HEK293 (cell line): ENCODE results near the gene FLNC.

Source experiments
- CTCF ChIA-PET: fragments of 350-600 bp; formaldehyde crosslinking; extraction: SDS; loops from one replicate; lab custom pipeline; 2021; ENCODE audit warnings: antibody characterized with exemption; lab: Yijun Ruan, JAX
- POLR2A ChIA-PET: fragments of 300-600 bp; formaldehyde crosslinking; extraction: SDS; loops from one replicate; lab custom pipeline; 2020; ENCODE audit warnings: antibody characterized with exemption, inconsistent platforms; lab: Yijun Ruan, JAX
- H3K27ac ChIP-seq: fragments of 200-500 bp; sonication (Bioruptor generic); 2 replicates; pipeline ENCODE4 v1.5.1; 2014; ENCODE audit warnings: low read depth, low read length, control low read depth, inconsistent platforms; ENCODE audit errors: extremely low read depth
- H3K36me3 ChIP-seq, 2 experiments: fragments of 200-500 bp in 1 of 2; sonication (Bioruptor generic) in 1 of 2; 1 replicate in 1 of 2; 2 replicates in 1 of 2; pipeline ENCODE4 v1.5.1; 2014 to 2017; ENCODE audit warnings: inconsistent platforms in 2 of 2, low read length in 2 of 2; ENCODE audit not compliant: control insufficient read depth in 2 of 2, insufficient read depth in 1 of 2
- H3K4me1 ChIP-seq: fragments of 200-500 bp; sonication (Bioruptor generic); 2 replicates; pipeline ENCODE4 v1.5.1; 2014; ENCODE audit warnings: mild to moderate bottlenecking, low read length, inconsistent platforms; ENCODE audit not compliant: control insufficient read depth, insufficient read depth
- H3K4me3 ChIP-seq: 2 replicates; pipeline ENCODE4 v1.5.1; 2011; ENCODE audit warnings: low read depth, mild to moderate bottlenecking, control low read depth, low read length, moderate library complexity
- H3K9me3 ChIP-seq: fragments of 200-500 bp; sonication (Bioruptor generic); 2 replicates; pipeline ENCODE4 v1.5.1; 2014; ENCODE audit warnings: low read depth, low read length, inconsistent platforms; ENCODE audit not compliant: control insufficient read depth, insufficient read depth
- MYNN ChIP-seq: fragments of 450-650 bp; formaldehyde crosslinking; IDR thresholded peaks from 2 replicates; pipeline ENCODE4 v1.5.1; 2016; ENCODE audit warnings: missing biosample characterization, missing genetic modification characterization, borderline replicate concordance
- REST ChIP-seq: fragments of 450-650 bp; formaldehyde crosslinking; IDR thresholded peaks from 2 replicates; pipeline ENCODE4 v1.5.1; 2016; ENCODE audit warnings: missing biosample characterization, missing genetic modification characterization
- SP2 ChIP-seq: fragments of 450-650 bp; formaldehyde crosslinking; IDR thresholded peaks from 2 replicates; pipeline ENCODE4 v1.5.1; 2016; ENCODE audit warnings: missing biosample characterization, missing genetic modification characterization
- TRIM28 ChIP-seq: IDR thresholded peaks from 2 replicates; pipeline ENCODE4 v1.6.1; 2011; ENCODE audit warnings: low read length, control low read depth, borderline replicate concordance
- TSHZ1 ChIP-seq: fragments of 450-650 bp; formaldehyde crosslinking; IDR thresholded peaks from 2 replicates; pipeline ENCODE4 v1.5.1; 2016; ENCODE audit warnings: missing biosample characterization, missing genetic modification characterization, borderline replicate concordance
- ZBTB48 ChIP-seq: fragments of 450-650 bp; formaldehyde crosslinking; IDR thresholded peaks from 2 replicates; pipeline ENCODE4 v1.5.1; 2016; ENCODE audit warnings: missing biosample characterization, missing genetic modification characterization
- ZFP3 ChIP-seq: fragments of 450-650 bp; formaldehyde crosslinking; IDR thresholded peaks from 2 replicates; pipeline ENCODE4 v1.5.1; 2016; ENCODE audit warnings: low read depth, missing biosample characterization, missing genetic modification characterization
- ZNF132 ChIP-seq: fragments of 450-650 bp; formaldehyde crosslinking; IDR thresholded peaks from 2 replicates; pipeline ENCODE4 v1.5.1; 2017; ENCODE audit warnings: missing biosample characterization, missing genetic modification characterization, borderline replicate concordance
- ZNF138 ChIP-seq: fragments of 450-650 bp; formaldehyde crosslinking; IDR thresholded peaks from 2 replicates; pipeline ENCODE4 v1.5.1; 2016; ENCODE audit warnings: missing biosample characterization, missing genetic modification characterization, borderline replicate concordance
- ZNF280C ChIP-seq: fragments of 450-650 bp; formaldehyde crosslinking; IDR thresholded peaks from 2 replicates; pipeline ENCODE4 v1.5.1; 2016; ENCODE audit warnings: missing biosample characterization, missing genetic modification characterization
- ZNF513 ChIP-seq: fragments of 450-650 bp; IDR thresholded peaks from 2 replicates; pipeline ENCODE4 v1.5.1; 2018; ENCODE audit warnings: missing biosample characterization, missing genetic modification characterization
- ZNF544 ChIP-seq: fragments of 450-650 bp; formaldehyde crosslinking; IDR thresholded peaks from 2 replicates; pipeline ENCODE4 v1.5.0; 2017; ENCODE audit warnings: missing biosample characterization, missing genetic modification characterization
- ZNF600 ChIP-seq: fragments of 450-650 bp; formaldehyde crosslinking; IDR thresholded peaks from 2 replicates; pipeline ENCODE4 v1.5.1; 2016; ENCODE audit warnings: missing biosample characterization, missing genetic modification characterization
- ZNF776 ChIP-seq: fragments of 450-650 bp; formaldehyde crosslinking; IDR thresholded peaks from 2 replicates; pipeline ENCODE4 v1.5.0; 2017; ENCODE audit warnings: missing biosample characterization, missing genetic modification characterization, borderline replicate concordance
- ZSCAN23 ChIP-seq: fragments of 450-650 bp; formaldehyde crosslinking; IDR thresholded peaks from 2 replicates; pipeline ENCODE4 v1.5.1; 2016; ENCODE audit warnings: missing biosample characterization, missing genetic modification characterization
- ZXDB ChIP-seq: fragments of 450-650 bp; formaldehyde crosslinking; IDR thresholded peaks from 2 replicates; pipeline ENCODE4 v1.5.1; 2016; ENCODE audit warnings: missing biosample characterization, missing genetic modification characterization

Gene FLNC

GRCh38 chr7:128801003-128801402 lies 29.2 kb upstream of the FLNC start (continued):
- no peak for TF ChIP-seq TSHZ1 (tag by site-specific recombination)
- TF ChIP-seq ZFP3 = no peak
- no peak for TF ChIP-seq ZNF600 (tag by site-specific recombination)

GRCh38 chr7:128801667-128802418 lies 28.4 kb upstream of the FLNC start:
- Histone ChIP-seq H3K27ac (no peak overlapping the region), H3K4me3 (no peak overlapping the region), H3K36me3 (peaks cover 8 to 39% of the 10 kb centered on the region in 2 experiments; a peak in 2 of 3 replicates), H3K9me3 (no peaks in the 10 kb centered on the region), H3K4me1 (no peaks in the 10 kb centered on the region)
- POLR2A ChIA-PET = no interaction called here
- TF ChIP-seq ZNF544 (tag by site-specific recombination) (no peak), REST (tag by site-specific recombination) (peak; percentile 80)
- CTCF ChIA-PET = interaction anchor here (1.0 kb wide), 1 partner anchor 26 kb away, joined by 3 read pairs; no protein-coding TSS in a partner anchor

GRCh38 chr7:128804484-128804883 lies 25.7 kb upstream of the FLNC start:
- Histone ChIP-seq H3K27ac (no peak overlapping the region), H3K4me3 (no peak overlapping the region), H3K4me1 (no peaks in the 10 kb centered on the region), H3K36me3 (peaks cover 8 to 48% of the 10 kb centered on the region in 2 experiments; a peak in 2 of 3 replicates), H3K9me3 (no peaks in the 10 kb centered on the region)
- CTCF ChIA-PET = interaction anchor here (1.2 kb wide), 1 partner anchor 79 kb away, joined by 4 read pairs; no protein-coding TSS in a partner anchor
- no peak for TF ChIP-seq ZNF776
- TF ChIP-seq MYNN (tag by site-specific recombination) = no peak
- no peak for TF ChIP-seq ZNF138 (tag by site-specific recombination)
- TF ChIP-seq ZNF132 (tag by site-specific recombination) = no peak
- no peak for TF ChIP-seq ZBTB48 (tag by site-specific recombination)
- no peak for TF ChIP-seq ZNF513 (tag by site-specific recombination)
- no peak for TF ChIP-seq ZNF280C (tag by site-specific recombination)
- TF ChIP-seq ZXDB (tag by site-specific recombination) = no peak
- TF ChIP-seq TRIM28 = no peak
- no peak for TF ChIP-seq SP2 (tag by site-specific recombination)
- no peak for TF ChIP-seq ZSCAN23
- POLR2A ChIA-PET = no interaction called here
